Stomach (tissue), 9 donors: ENCODE measurements around the gene SLC7A11. TPM values are rescaled to one million over a fixed set of nuclear protein-coding genes. Genes with fewer than 3 reads are reported as not detected.
"Not testable (repeated sequence)": the region's sequence is repeated elsewhere in the genome, so short reads cannot be mapped to it uniquely, and the experiment has no call there.

Experiments
- DNase-seq, 2 donors: peaks; one replicate each; pipeline versions ENCODE4 v3.0.0 to v3.0.0-alpha.2; 2013 to 2019
- H3K27ac ChIP-seq, 5 donors: fragments of 200-600 bp in 4 of 5; sonication (generic) in 4 of 5; one replicate each; pipeline ENCODE4 v1.5.1; 2013 to 2019; ENCODE audit warnings: mild to moderate bottlenecking in 1 of 5, moderate library complexity in 1 of 5
- H3K27me3 ChIP-seq, 3 donors: fragments of 200-600 bp; sonication (generic); one replicate each; pipeline ENCODE4 v1.5.1; 2017 to 2019; ENCODE audit warnings: mixed run types in 1 of 3
- H3K36me3 ChIP-seq, 4 donors: fragments of 200-600 bp; sonication (generic); 1 replicate in 3 of 4; 2 replicates in 1 of 4; pipeline ENCODE4 v1.5.1; 2016 to 2019
- H3K4me1 ChIP-seq, 4 donors: fragments of 200-600 bp; sonication (generic); one replicate each; pipeline ENCODE4 v1.5.1; 2016 to 2019
- H3K4me3 ChIP-seq, 4 donors: fragments of 200-600 bp; sonication (generic) in 3 of 4; one replicate each; pipeline ENCODE4 v1.5.1; 2016 to 2019; ENCODE audit warnings: mild to moderate bottlenecking in 1 of 4
- H3K9me3 ChIP-seq, 4 donors: fragments of 200-600 bp; sonication (generic); one replicate each; pipeline ENCODE4 v1.5.1; 2016 to 2019
- CTCF ChIP-seq, 7 experiments: fragments of 450-650 bp in 4 of 7; fragments of 200-600 bp in 3 of 7; sonication (generic) in 3 of 7; IDR thresholded peaks; one replicate each; pipeline ENCODE4 v1.5.1; 2016 to 2019; ENCODE audit warnings: antibody characterized with exemption in 7 of 7, control low read depth in 2 of 7, mild to moderate bottlenecking in 1 of 7
- EP300 ChIP-seq: sonication (generic); formaldehyde crosslinking; IDR thresholded peaks from one replicate; pipeline ENCODE4 v1.6.1; 2017; ENCODE audit warnings: antibody characterized with exemption
- POLR2A ChIP-seq, 4 donors: fragments of 450-650 bp; IDR thresholded peaks; one replicate each; pipeline ENCODE4 v1.6.1; 2016; ENCODE audit warnings: antibody characterized with exemption in 4 of 4, control low read depth in 2 of 4, mild to moderate bottlenecking in 1 of 4, moderate library complexity in 1 of 4
- POLR2AphosphoS5 ChIP-seq, 3 donors: sonication (generic); formaldehyde crosslinking; IDR thresholded peaks; one replicate each; pipeline ENCODE4 v1.6.1; 2016; ENCODE audit warnings: antibody characterized with exemption in 3 of 3
- WGBS, 5 donors: extraction: QIAGEN DNeasy Blood & Tissue Kit in 3 of 5; methylation state at CpG; one replicate each; pipeline versions ENCODE4 v1.1.5 to v1.1.7; 2013 to 2018; 5-methylcytosine and 5-hydroxymethylcytosine counted together
- intact Hi-C: fragments of 100-400 bp; cut with DNase I; formaldehyde crosslinking; loops from one replicate; pipeline ENCODE4 v1.15.1; 2023; ENCODE audit warnings: low total_unique reads
- polyA plus RNA-seq, 3 donors: library from polyadenylated mRNA; stranded (reverse); fragments of 200-250 nt; gene quantifications; one replicate each; pipeline ENCODE4 v1.2.3, GENCODE V29; 2013
- total RNA-seq, 5 donors: library from RNA; depleted of rRNA; stranded (reverse); fragments of >200 nt; gene quantifications; one replicate each; pipeline versions ENCODE4 v1.1.0 to v1.2.3, GENCODE V29; 2014 to 2016
- donor health status: healthy with polysubstance abuse.
- donor health status: Bipolar disorder and iron deficiency.
- donor health status: healthy.

Gene SLC7A11
- total and polyA plus RNA-seq, 8 donors: 0.50 to 15.8 (median 2.3) TPM; not detected in 1

DNA sequence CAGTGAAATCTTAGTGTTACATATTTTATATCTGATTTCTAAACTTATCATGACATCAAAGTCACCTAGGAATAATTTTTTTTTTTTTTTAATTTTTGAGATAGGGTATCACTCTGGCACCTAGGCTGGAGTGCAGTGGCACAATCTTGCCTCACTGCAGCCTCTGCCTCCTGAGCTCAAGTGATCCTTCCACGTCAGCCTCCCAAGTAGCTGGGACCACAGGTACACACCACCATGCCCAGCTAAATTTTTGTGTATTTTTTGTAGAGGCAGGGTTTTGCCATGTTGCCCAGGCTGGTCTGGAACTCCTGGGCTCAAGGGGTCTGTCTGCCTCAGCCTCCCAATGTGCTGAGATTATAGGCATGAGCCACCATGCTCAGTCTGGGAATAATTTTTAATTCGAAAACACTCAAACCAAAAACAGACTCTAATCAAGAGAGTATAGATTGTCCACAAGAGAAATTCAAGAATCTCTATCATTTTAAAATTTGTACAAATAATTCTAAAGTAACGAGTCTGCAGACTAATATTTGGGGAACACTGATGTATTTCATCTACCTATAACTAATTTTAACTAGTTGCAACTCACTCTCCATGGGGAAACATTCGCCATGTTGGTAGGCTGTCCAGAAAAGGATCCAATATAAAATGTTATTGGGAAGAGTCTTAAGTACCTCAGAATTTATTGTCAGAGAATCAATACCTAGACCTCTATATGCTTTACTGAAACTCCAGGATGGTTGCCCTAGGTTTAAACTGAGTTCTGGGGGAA lies 3.4 kb downstream of the SLC7A11 start:
- intact Hi-C loops: no loop called here
- DNase-seq: no peak
- peak overlapping the region in 2 of 5 donors; percentile 7 to 22 for H3K27ac ChIP-seq
- H3K9me3 ChIP-seq: no peaks in the 10 kb centered on the region
- peaks cover 0 to 27% (median 8%) of the 10 kb centered on the region in 4 donors for H3K4me1 ChIP-seq
- no peak overlapping the region for H3K4me3 ChIP-seq
- H3K36me3 ChIP-seq: no peaks in the 10 kb centered on the region
- TF ChIP-seq EP300 (no peak), CTCF (IDR thresholded peaks at IDR 0.05) (no peak), POLR2A (IDR thresholded peaks at IDR 0.05) (no peak), POLR2AphosphoS5 (IDR thresholded peaks at IDR 0.05) (no peak)
- no peaks in the 10 kb centered on the region for H3K27me3 ChIP-seq
- 87 to 93% (median 92%) methylated on average over 4 of the region's 4 CpGs for WGBS, 5 donors

GRCh38 chr4:138237132-138237531 lies 5.0 kb downstream of the SLC7A11 start:
- H3K27me3 ChIP-seq, intact Hi-C loops, H3K36me3 ChIP-seq, DNase-seq, H3K9me3 ChIP-seq, H3K4me3 ChIP-seq: not testable (repeated sequence)
- Histone ChIP-seq H3K27ac (peak overlapping the region in 1 of 5 donors; percentile 69), H3K4me1 (peaks cover 0 to 26% (median 6%) of the 10 kb centered on the region in 4 donors)
- WGBS, 5 donors: 96 to 97% (median 97%) methylated on average over 7 of the region's 7 CpGs

DNA sequence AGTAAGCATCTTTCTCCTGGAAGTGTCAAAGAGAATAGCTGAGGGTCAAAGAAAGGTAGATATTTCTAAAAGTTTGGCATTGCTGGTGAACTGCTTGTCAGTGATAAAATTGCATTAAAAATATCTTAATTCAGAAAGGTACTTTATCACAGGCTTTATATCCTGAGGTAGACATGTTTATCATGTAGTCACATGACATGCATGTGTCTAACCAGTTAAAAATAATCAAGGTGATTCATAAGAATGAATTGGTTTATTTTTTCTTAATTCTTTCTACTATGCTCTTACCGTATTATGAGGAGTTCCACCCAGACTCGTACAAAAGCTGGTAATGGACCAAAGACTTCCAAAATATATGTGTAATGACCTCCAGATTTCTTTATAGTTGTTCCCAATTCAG lies 6.1 kb downstream of the SLC7A11 start:
- no peaks in the 10 kb centered on the region for H3K36me3 ChIP-seq
- no peaks in the 10 kb centered on the region for H3K27me3 ChIP-seq
- H3K4me3 ChIP-seq: no peak overlapping the region
- intact Hi-C loops: no loop called here
- no peak for DNase-seq
- 68 to 77% (median 73%) methylated on average over 2 of the region's 2 CpGs for WGBS, 5 donors
- H3K9me3 ChIP-seq: no peaks in the 10 kb centered on the region
- TF ChIP-seq CTCF (IDR thresholded peaks at IDR 0.05) (no peak), POLR2A (IDR thresholded peaks at IDR 0.05) (no peak)
- peaks cover 0 to 15% (median 3%) of the 10 kb centered on the region in 4 donors for H3K4me1 ChIP-seq
- peak overlapping the region in 4 of 5 donors; percentile 10 to 69 (median 46) for H3K27ac ChIP-seq

DNA sequence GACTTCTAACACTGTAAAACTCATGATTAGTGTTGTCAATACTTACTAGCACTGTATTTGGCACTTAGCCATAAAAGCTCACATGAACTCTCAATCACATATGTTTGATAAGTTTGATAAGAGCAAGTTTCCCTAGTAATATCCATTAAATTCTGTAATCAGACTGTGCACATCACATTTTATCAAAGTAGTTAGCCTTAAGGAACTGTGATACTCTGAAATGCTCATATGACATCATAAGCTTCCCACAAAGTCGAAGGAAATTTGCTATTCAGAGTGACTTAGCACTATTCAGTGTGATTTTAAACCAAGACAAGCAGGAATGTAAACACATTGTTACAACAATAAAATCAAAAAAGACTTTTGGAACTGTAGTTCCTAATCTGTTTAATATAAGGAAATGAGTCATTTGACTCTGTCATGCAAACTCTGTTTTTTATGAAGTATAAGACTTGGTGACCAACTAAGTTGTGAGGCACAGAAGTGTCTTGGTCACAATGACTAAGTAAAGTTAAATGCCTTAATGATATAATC lies 6.7 kb downstream of the SLC7A11 start:
- intact Hi-C loops: no loop called here
- Histone ChIP-seq H3K27me3 (no peaks in the 10 kb centered on the region), H3K27ac (peak overlapping the region in 4 of 5 donors; percentile 10 to 69 (median 46)), H3K4me1 (peaks cover 0 to 15% (median 3%) of the 10 kb centered on the region in 4 donors), H3K9me3 (no peaks in the 10 kb centered on the region), H3K36me3 (no peaks in the 10 kb centered on the region), H3K4me3 (no peak overlapping the region)
- WGBS, 5 donors: 4 to 20% (median 14%) methylated on average over 1 of the region's 1 CpG
- DNase-seq: peak in 1 of 2 donors; percentile 30
- peak in 2 of 3 donors; percentile 36 to 78 for TF ChIP-seq POLR2AphosphoS5 (IDR thresholded peaks at IDR 0.05)
- no peak for TF ChIP-seq POLR2A (IDR thresholded peaks at IDR 0.05)

DNA sequence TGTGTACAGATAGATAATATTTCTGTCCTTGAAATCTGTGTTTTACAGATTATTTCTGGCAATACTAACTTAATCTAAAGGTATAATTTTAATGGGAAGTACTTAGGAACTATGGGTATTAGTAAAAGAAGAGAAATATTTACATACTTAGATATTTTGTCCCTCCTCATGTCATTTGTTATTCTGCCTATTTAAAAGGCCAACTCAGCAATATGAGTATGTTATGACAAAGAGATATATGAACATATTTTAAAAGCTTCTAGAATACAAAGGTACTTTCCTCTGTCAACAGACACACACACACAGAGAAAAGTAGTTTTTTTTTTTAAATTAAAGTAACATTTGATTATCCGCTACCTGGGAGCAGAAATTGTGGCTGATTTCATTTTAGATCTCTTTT lies 7.9 kb downstream of the SLC7A11 start:
- intact Hi-C loops: no loop called here
- Histone ChIP-seq H3K36me3 (no peaks in the 10 kb centered on the region), H3K27me3 (no peaks in the 10 kb centered on the region), H3K4me1 (peaks cover 0 to 15% (median 3%) of the 10 kb centered on the region in 4 donors), H3K4me3 (no peak overlapping the region), H3K9me3 (no peaks in the 10 kb centered on the region), H3K27ac (no peak overlapping the region)
- no peak for TF ChIP-seq POLR2A (IDR thresholded peaks at IDR 0.05)
- no peak for TF ChIP-seq CTCF (IDR thresholded peaks at IDR 0.05)
- no peak for TF ChIP-seq POLR2AphosphoS5 (IDR thresholded peaks at IDR 0.05)
- no peak for TF ChIP-seq EP300
- WGBS, 5 donors: 95 to 100% (median 98%) methylated on average over 1 of the region's 1 CpG
- no peak for DNase-seq
